HepG2 (cell line): Measurements from ENCODE around the gene NDUFC1. TPM values are rescaled to one million over a fixed set of nuclear protein-coding genes. Genes with fewer than 3 reads are reported as not detected.

Experiments used
- BHLHE40 ChIP-seq: IDR thresholded peaks from 2 replicates; pipeline ENCODE4 v1.6.1; 2011; ENCODE audit warnings: low read length, improper control_type of control experiment
- EZH2 ChIP-seq: conservative IDR thresholded peaks from 2 replicates; pipeline ENCODE4 v1.6.1; 2012; ENCODE audit warnings: mild to moderate bottlenecking, low read depth, low read length, moderate library complexity
- FOXP1 ChIP-seq, 2 experiments: fragments of 450-650 bp in 1 of 2; IDR thresholded peaks; 2 replicates each; pipeline ENCODE4 v1.6.1; 2017 to 2018; ENCODE audit warnings: antibody characterized with exemption in 1 of 2
- GATAD2A ChIP-seq: IDR thresholded peaks from 2 replicates; pipeline ENCODE4 v1.6.1; 2016
- GRHL1 ChIP-seq: sonication (generic); formaldehyde crosslinking; conservative IDR thresholded peaks from 2 replicates; pipeline ENCODE4 v1.8.0; 2022; ENCODE audit warnings: missing genetic modification reagents
- KMT2B ChIP-seq: IDR thresholded peaks from 2 replicates; pipeline ENCODE4 v1.6.1; 2016; ENCODE audit warnings: missing genetic modification reagents, missing compliant biosample characterization
- RCOR2 ChIP-seq: IDR thresholded peaks from 2 replicates; pipeline ENCODE4 v1.6.1; 2016; ENCODE audit warnings: missing biosample characterization, missing genetic modification reagents
- SKI ChIP-seq: fragments of 450-650 bp; IDR thresholded peaks from one replicate; pipeline ENCODE4 v1.6.1; 2018; ENCODE audit warnings: mild to moderate bottlenecking; ENCODE audit not compliant: partially characterized antibody
- ZNF205 ChIP-seq: IDR thresholded peaks from 2 replicates; pipeline ENCODE4 v1.6.1; 2018; ENCODE audit warnings: missing biosample characterization, missing genetic modification reagents
- ZNF460 ChIP-seq: sonication (generic); formaldehyde crosslinking; IDR thresholded peaks from 2 replicates; pipeline ENCODE4 v1.5.1; 2020; ENCODE audit warnings: missing genetic modification reagents, mild to moderate bottlenecking, borderline replicate concordance
- polyA plus RNA-seq, 8 experiments: library from polyadenylated mRNA; depleted of rRNA in 3 of 8; stranded (reverse) in 7 of 8; unstranded in 1 of 8; fragments of >200 nt; fragmentation: Illumina TruSeq in 4 of 8; extraction: Trizol in 4 of 8; gene quantifications; 2 replicates each; pipeline versions ENCODE4 v1.2.1 to v1.2.3, GENCODE V29; 2011 to 2016; ENCODE audit warnings: low read depth in 4 of 8, missing spikeins in 1 of 8, mixed read lengths in 1 of 8; ENCODE audit not compliant: insufficient read depth in 1 of 8
- total RNA-seq, 5 experiments: library from RNA; depleted of rRNA; stranded (reverse); fragments of >200 nt; fragmentation: Illumina TruSeq; extraction: Trizol; gene quantifications; 2 replicates each; pipeline ENCODE4 v1.2.3, GENCODE V29; 2016; ENCODE audit warnings: low read depth in 1 of 5
- TF ChIP-seq, protein P1 (sequence below): sonication (generic); formaldehyde crosslinking; IDR thresholded peaks from 2 replicates; pipeline ENCODE4 v1.4.0; 2020; ENCODE audit warnings: missing genetic modification reagents, borderline replicate concordance
- TF ChIP-seq, protein P2 (sequence below): sonication (generic); formaldehyde crosslinking; IDR thresholded peaks from 2 replicates; pipeline ENCODE4 v1.4.0; 2020; ENCODE audit warnings: missing genetic modification reagents, mild to moderate bottlenecking, borderline replicate concordance
- TF ChIP-seq, protein P3 (sequence below): sonication (generic); formaldehyde crosslinking; IDR thresholded peaks from 2 replicates; pipeline ENCODE4 v1.4.0; 2020; ENCODE audit warnings: mild to moderate bottlenecking, missing genetic modification reagents, borderline replicate concordance
- TF ChIP-seq, protein P4 (sequence below): sonication (generic); formaldehyde crosslinking; conservative IDR thresholded peaks from 2 replicates; pipeline ENCODE4 v1.4.0; 2020; ENCODE audit warnings: mild to moderate bottlenecking, missing genetic modification reagents, moderate library complexity

The NDUFC1 gene
- total and polyA plus RNA-seq, 2 of the 13 experiments (the other 11 are each of a cell fraction or from before 2014, with no cell fraction given): 43.4 to 96.4 TPM

DNA sequence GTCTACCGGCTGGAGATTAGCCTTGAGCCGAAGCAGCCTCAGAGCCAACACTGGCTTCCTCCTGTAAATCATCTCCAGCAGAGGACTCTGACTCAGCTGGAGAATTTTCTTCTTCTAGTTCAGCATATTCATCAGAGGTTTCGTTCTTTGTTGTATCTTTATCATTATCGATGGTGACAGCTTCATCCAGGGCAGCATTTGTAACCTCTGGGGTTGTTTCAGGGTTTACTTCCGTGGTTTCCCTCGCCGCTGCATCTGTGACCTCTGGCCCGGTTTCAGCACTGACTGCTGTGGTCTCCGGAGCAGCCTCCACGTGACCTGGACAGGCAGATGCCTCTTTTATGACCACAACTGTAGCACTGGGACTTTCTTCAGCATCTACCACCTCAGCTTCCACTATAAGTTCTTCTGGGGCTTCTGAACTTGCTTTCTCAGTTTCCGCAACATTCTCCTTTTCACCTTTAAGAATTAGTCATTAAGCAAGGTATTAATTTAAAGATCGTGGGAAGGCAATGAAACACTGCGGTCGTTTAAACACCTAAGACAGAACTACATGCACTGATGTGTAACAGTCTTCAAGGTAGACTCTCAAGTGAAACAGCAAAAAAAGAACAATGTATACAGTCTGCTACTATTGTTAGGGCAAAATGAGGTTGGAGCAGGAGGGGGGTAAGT, 35.6 kb downstream of the NDUFC1 start (continued):
- TF ChIP-seq, protein P1, sequence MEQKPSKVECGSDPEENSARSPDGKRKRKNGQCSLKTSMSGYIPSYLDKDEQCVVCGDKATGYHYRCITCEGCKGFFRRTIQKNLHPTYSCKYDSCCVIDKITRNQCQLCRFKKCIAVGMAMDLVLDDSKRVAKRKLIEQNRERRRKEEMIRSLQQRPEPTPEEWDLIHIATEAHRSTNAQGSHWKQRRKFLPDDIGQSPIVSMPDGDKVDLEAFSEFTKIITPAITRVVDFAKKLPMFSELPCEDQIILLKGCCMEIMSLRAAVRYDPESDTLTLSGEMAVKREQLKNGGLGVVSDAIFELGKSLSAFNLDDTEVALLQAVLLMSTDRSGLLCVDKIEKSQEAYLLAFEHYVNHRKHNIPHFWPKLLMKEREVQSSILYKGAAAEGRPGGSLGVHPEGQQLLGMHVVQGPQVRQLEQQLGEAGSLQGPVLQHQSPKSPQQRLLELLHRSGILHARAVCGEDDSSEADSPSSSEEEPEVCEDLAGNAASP (CRISPR knock-in tag): 0 out of 2 replicates have a peak, but pooled peaks have one; percentile 30
- TF ChIP-seq ZNF460 (no peak), EZH2 (no peak), FOXP1 (IDR thresholded peaks at IDR 0.05) (no peak), FOXP1 (CRISPR knock-in tag; IDR thresholded peaks at IDR 0.05) (peak; percentile 40), ZNF205 (CRISPR knock-in tag) (0 out of 2 replicates have a peak, but pooled peaks have one; percentile 29), SKI (peak; percentile 31), GRHL1 (CRISPR knock-in tag) (no peak), RCOR2 (CRISPR knock-in tag) (0 out of 2 replicates have a peak, but pooled peaks have one; percentile 8), GATAD2A (peak; percentile 48; the same call in 1 of the 2 replicates), KMT2B (0 out of 2 replicates have a peak, but pooled peaks have one; percentile 25), BHLHE40 (peak; percentile 80)
- TF ChIP-seq, protein P2, sequence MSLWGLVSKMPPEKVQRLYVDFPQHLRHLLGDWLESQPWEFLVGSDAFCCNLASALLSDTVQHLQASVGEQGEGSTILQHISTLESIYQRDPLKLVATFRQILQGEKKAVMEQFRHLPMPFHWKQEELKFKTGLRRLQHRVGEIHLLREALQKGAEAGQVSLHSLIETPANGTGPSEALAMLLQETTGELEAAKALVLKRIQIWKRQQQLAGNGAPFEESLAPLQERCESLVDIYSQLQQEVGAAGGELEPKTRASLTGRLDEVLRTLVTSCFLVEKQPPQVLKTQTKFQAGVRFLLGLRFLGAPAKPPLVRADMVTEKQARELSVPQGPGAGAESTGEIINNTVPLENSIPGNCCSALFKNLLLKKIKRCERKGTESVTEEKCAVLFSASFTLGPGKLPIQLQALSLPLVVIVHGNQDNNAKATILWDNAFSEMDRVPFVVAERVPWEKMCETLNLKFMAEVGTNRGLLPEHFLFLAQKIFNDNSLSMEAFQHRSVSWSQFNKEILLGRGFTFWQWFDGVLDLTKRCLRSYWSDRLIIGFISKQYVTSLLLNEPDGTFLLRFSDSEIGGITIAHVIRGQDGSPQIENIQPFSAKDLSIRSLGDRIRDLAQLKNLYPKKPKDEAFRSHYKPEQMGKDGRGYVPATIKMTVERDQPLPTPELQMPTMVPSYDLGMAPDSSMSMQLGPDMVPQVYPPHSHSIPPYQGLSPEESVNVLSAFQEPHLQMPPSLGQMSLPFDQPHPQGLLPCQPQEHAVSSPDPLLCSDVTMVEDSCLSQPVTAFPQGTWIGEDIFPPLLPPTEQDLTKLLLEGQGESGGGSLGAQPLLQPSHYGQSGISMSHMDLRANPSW (CRISPR knock-in tag): 0 out of 2 replicates have a peak, but pooled peaks have one; percentile 43
- TF ChIP-seq, protein P3, sequence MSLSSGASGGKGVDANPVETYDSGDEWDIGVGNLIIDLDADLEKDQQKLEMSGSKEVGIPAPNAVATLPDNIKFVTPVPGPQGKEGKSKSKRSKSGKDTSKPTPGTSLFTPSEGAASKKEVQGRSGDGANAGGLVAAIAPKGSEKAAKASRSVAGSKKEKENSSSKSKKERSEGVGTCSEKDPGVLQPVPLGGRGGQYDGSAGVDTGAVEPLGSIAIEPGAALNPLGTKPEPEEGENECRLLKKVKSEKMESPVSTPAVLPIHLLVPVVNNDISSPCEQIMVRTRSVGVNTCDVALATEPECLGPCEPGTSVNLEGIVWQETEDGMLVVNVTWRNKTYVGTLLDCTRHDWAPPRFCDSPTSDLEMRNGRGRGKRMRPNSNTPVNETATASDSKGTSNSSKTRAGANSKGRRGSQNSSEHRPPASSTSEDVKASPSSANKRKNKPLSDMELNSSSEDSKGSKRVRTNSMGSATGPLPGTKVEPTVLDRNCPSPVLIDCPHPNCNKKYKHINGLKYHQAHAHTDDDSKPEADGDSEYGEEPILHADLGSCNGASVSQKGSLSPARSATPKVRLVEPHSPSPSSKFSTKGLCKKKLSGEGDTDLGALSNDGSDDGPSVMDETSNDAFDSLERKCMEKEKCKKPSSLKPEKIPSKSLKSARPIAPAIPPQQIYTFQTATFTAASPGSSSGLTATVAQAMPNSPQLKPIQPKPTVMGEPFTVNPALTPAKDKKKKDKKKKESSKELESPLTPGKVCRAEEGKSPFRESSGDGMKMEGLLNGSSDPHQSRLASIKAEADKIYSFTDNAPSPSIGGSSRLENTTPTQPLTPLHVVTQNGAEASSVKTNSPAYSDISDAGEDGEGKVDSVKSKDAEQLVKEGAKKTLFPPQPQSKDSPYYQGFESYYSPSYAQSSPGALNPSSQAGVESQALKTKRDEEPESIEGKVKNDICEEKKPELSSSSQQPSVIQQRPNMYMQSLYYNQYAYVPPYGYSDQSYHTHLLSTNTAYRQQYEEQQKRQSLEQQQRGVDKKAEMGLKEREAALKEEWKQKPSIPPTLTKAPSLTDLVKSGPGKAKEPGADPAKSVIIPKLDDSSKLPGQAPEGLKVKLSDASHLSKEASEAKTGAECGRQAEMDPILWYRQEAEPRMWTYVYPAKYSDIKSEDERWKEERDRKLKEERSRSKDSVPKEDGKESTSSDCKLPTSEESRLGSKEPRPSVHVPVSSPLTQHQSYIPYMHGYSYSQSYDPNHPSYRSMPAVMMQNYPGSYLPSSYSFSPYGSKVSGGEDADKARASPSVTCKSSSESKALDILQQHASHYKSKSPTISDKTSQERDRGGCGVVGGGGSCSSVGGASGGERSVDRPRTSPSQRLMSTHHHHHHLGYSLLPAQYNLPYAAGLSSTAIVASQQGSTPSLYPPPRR (CRISPR knock-in tag): no peak
- TF ChIP-seq, protein P4, sequence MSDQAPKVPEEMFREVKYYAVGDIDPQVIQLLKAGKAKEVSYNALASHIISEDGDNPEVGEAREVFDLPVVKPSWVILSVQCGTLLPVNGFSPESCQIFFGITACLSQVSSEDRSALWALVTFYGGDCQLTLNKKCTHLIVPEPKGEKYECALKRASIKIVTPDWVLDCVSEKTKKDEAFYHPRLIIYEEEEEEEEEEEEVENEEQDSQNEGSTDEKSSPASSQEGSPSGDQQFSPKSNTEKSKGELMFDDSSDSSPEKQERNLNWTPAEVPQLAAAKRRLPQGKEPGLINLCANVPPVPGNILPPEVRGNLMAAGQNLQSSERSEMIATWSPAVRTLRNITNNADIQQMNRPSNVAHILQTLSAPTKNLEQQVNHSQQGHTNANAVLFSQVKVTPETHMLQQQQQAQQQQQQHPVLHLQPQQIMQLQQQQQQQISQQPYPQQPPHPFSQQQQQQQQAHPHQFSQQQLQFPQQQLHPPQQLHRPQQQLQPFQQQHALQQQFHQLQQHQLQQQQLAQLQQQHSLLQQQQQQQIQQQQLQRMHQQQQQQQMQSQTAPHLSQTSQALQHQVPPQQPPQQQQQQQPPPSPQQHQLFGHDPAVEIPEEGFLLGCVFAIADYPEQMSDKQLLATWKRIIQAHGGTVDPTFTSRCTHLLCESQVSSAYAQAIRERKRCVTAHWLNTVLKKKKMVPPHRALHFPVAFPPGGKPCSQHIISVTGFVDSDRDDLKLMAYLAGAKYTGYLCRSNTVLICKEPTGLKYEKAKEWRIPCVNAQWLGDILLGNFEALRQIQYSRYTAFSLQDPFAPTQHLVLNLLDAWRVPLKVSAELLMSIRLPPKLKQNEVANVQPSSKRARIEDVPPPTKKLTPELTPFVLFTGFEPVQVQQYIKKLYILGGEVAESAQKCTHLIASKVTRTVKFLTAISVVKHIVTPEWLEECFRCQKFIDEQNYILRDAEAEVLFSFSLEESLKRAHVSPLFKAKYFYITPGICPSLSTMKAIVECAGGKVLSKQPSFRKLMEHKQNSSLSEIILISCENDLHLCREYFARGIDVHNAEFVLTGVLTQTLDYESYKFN (CRISPR knock-in tag): peak; percentile 64
